Left renal cortex interstitium (tissue), 4 donors: Measurements from ENCODE around the gene RTN1. TPM values are rescaled to one million over a fixed set of nuclear protein-coding genes. Genes with fewer than 3 reads are reported as not detected.
"Not testable (repeated sequence)": the region's sequence is repeated elsewhere in the genome, so short reads cannot be mapped to it uniquely, and the experiment has no call there.

Source experiments
- DNase-seq, 4 donors: peaks; one replicate each; pipeline ENCODE4 v3.0.0-alpha.2; 2013; ENCODE audit warnings: low read depth in 4 of 4, low spot score in 2 of 4, missing footprints in 1 of 4
- polyA plus RNA-seq, 4 donors: library from polyadenylated mRNA; unstranded; fragments of 120-200 nt; gene quantifications; one replicate each; pipeline ENCODE4 v1.2.1, GENCODE V29; 2013; ENCODE audit not compliant: insufficient read length in 4 of 4

The RTN1 gene
- polyA plus RNA-seq, 4 donors, result 3.3 to 5.3 (median 3.9) TPM

DNA sequence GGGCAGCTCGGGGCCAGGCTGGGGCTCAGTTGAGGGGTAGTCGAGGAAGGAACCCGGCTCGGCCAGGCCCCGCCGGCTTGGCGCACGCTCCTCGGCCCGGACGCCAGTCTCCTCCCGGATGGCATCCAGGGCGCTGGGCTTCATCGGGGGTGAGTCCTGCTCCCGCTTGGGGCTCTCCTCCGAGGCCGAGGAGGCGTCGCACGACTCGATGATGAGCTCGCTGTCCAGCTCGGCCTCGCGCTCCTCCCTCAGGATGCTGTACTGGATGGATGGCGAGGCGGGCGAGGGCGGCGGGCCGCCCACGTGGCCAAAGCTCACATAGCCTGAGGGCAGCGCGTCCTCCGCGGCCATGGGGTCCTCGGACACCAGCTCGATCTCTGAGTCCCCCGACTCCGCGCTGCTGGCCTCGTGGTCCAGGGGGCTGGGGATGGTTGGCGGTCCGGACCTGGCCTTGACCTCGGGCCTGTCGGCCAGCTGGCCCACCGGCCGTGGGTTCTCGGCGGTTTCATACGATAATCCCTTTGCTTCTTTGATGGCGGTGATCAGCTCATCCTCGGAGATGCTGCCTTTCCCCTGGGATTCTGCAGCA is 143.4 kb downstream of the RTN1 start:
- no peak for DNase-seq

DNA sequence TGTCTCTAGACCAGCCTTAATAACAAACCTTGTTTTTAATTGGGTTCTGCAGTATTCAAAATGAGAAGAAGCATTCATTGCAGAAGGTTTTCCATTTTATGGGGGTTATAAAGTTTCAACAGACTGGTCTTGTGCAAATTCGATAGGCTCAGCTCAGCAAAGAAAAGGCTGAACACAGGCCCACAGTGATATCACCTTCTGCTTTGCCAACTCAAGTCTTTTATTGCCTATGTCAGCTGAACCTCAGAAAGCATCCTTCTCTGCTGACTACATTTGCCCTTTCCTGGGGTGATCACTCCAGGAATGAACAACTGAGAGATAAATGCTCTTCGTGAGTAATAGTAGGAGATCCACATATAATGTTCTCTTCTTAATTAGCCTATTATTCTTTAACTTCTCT is 159.5 kb downstream of the RTN1 start:
- DNase-seq, result no peak

DNA sequence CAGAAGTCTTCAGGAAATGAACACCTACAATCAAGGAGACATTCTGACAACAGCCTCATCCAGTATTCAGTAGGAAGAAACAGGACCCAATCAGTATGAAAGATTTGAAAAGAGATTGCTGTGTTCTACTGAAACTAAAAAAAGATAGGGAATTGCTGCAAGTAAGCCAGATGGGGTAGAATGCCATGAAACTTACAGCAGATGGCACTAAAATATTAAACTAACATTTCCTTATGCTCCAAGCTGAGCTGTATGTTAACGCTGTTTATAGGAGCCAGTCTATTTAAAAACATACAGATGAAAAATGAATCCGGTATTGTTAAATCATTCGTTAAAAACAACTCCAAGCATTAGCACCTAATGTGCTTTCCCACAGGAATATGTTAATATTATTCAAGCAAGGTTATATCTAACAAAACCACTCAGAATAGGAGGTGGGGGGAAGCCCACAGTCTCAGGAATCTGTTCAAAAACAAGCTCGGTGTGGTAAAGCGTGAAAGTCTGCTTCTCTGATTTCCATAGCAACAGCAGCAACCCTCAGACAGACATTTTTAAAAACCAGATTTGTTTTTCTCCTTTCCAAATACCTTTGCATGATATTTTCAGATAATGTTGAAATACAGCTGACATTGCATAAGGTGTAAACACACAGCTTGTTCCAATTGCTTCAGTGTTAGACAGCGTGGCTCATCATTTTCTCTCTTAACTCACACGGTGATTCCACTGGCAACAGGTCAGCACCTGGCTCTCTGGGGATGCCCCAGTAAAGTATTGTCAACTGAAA is 162.6 kb downstream of the RTN1 start:
- peak in 1 of 4 donors; percentile 10 for DNase-seq

DNA sequence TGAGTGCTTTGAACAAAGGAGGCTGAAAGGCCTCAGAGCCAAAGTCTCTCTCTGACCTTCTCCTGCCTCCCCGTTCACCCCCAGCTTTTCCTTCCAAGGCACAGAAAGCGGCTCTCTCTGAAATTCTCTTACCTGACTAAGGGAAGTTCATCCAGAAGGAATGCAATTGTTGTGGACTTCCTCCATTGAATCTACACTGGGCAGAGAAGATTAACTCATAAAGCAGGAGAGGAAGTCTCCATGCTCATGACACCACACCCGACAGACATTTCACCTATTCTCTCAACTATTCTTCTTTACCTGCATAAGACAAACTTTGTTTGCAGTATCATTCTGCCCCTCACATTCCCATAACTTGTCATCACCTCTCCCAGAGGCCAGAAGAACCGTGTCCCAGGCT is 164.7 kb downstream of the RTN1 start:
- no peak for DNase-seq

DNA sequence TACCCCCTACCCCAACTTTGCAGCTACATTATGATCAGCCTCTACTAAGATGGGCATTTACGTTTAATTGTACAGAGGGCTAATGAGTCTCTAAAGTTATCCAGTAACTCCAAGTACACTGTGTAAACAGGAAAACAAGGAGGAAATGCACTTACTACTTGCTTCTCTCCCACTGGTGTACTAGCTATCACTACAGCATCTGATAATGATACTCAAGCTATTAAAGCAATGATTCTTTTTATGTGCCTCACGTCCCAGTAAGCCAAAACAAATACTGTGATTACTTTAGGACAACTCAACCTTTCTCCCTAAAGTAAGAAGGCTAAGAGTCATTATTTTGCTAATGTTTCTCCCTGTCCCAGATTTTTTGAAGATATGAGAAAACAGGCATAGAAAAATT is 165.3 kb downstream of the RTN1 start:
- DNase-seq, result no peak

DNA sequence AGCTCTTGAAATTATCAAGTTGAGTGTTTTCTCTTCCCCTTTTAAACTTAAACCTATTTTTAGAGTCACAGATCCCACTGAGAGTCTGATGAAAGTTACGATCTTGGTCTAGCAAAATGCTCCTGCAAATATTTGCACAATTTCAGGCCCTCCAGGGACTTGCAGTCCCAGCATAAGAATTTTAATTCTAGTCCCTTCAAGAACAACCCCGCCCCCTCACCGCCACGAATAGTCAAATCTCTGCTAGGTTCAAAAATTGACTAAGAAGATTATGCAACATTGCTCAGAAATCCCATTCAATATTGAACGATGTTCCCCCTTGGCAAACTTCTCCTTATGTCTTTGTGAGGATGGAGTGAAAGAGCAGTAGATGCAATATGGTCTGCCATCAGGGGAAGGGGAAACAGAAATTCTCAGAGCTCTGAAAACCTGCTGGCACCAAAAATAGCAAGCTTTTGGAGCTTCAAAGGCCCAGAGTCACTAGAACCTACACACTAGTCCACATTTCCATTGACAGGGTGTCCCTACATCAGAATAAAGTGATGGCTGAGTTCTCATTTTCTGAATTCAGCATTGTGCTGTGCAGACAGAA is 166.4 kb downstream of the RTN1 start:
- no peak for DNase-seq

DNA sequence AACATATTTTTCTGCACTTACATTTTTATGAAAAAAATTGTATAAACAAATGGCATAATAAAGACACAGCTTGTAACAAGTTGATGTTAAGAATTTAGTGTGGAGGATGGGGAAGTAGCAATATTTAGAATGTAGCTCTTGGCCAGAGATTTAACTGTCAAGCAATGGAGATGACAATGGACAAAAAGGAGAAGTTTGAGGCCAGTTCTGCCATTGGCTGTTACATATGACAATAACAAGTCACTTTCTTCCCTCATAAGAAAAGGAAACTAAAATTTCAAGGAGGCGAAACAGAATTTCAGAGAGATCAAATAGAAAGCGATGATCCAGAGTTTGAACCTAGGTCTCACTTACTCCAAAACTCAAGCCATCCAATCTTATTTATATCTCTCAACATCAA is 171.1 kb downstream of the RTN1 start:
- DNase-seq, result no peak

DNA sequence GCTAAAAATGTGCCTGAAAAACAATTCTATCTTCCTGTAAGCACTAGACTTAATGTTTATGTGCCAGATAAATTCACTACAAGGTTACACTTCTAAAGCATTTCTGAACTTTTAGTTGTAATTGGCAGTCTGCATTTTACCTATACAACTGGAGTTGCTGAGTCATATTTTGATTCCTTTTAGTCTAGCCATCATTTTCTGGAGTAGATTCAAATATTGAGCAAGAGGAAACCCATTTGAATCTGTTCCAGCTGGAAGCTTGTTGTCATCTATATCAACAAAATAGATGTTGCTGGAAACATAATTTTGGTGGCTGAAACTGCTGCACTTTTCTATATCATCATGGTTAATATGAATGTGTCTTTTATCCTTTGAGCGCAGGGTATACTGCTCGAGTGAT is 171.8 kb downstream of the RTN1 start:
- no peak for DNase-seq

DNA sequence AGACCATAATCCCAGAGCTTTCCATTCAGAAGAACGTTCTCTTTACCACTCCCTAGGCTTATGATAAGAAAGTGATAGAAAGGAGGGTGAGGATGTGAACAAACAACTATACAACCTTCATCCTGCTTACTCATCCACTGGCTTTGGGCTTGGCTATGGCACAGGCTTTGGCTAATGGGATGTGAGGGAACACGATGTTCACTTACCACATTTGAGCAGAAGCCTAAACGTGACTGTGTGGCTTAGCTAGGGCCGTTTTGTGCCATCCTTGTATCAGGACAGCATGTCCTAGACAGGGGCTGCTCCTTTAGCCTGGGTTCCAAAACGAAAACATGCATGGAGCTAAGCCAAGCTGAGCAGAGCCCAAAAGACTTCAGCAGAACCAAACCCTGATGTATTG is 175.4 kb downstream of the RTN1 start:
- no peak for DNase-seq

DNA sequence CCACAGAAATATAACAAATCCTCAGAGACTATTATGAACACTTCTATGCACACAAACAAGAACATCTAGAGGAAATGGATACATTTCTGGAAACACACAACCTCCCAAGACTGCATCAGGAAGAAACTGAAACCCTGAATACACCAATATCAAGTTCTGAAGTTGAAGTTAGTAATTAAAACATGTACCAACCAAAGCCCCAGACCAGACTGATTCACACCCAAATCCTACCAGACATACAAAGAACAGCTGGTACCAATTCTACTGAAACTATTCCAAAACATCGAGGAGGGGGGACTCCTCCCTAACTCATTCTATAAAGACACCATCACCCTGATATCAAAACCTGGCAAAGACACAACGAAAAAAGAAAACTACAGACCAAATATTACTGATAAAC is 179.3 kb downstream of the RTN1 start:
- DNase-seq, result no peak

DNA sequence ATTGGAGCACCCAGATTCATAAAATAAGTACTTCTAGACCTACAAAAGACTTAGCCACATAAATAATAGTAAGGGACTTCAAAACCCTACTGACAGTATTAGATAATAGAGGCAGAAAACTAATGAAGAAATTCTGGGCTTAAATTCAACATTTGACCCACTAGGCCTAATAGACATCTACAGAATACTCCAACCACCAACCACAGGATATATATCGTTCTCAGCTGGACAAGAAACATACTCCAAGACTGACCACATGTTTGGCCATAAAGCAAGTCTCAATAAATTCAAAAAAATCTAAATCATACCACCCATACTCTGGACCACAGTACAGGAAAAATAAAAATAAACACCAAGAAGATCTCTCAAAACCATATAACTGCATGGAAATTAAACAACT is 180.2 kb downstream of the RTN1 start:
- no peak for DNase-seq

DNA sequence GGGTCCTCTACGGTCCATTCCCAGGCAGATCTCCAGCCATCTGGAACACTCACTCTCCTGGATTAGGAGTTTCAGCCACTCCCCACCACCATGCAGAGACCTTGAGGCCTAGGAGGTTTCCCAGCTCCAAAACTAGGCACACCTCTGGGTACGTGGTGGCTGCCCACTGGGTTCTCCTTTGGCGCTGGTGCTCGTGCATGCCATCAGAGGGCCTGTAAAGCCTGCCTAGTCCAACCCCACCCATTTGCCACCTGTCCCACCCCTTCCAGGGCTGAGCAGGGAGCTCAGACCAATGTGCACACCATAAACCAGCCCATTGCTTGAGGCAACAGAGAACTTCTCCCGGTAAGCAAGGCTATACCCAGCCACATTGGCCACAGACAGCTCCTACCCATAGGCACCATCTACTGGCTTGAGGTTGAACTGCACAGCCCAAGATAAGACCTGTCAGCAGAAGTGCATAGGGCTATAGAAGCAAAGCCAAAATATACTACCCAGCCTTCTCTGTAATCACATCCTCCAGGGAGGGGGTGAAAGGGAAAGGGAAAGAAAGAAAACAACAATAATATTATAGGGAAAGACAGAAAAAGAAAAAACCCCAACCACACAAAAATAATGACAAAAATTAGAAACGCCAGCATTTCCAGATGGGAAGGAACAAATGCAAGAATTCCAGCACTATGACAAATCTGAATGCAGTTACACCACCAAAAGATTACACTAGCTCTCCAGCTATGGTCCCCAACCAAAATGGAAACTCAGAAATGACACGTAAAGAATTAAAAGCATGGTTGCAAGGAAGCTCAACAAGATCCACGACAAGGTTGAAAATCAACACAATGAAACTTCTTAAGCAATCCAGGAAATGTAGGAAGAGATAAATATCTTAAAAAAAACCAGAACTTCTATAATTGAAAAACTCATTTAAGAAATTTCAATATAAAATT is 182.1 kb downstream of the RTN1 start:
- DNase-seq, result peak in 1 of 4 donors; percentile 36

DNA sequence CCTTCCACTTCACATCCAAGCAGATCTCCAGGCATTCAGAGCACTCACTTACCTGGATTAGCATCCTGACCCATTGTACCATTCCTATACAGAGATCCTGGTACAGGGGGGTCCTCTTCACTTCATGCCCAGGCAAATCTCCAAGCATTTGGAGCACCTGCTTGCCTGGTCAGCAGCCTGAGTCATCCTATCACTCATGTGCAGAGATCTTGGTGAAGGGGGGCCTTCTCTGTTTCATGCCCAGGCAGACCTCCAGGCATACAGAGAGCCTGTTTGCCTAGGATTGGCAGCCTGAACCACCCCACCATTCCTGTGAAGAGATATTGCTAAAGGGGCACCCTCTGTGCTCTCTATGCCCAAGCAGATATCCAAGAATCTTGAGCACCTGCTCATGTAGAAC is 182.9 kb downstream of the RTN1 start:
- no peak for DNase-seq

DNA sequence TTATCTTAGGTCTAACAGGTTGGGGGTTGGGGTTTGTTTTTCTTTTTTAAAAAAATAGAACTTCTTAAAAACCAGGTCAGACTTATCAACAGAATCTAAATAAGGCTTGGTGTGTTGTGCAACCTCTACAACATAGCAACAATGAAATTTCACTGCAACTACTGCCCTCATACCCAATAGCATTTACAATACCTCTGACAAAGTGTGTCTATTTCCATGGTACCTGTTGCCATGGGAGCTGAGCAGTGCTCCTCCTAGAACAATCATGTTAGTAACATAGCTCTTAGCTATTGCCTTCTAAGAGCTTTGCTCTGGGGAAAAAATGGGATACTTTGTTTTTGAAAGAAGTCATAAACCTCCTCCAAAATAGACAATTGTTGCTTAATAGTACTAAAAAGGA is 190.7 kb downstream of the RTN1 start:
- peak in 1 of 4 donors; percentile 2 for DNase-seq

DNA sequence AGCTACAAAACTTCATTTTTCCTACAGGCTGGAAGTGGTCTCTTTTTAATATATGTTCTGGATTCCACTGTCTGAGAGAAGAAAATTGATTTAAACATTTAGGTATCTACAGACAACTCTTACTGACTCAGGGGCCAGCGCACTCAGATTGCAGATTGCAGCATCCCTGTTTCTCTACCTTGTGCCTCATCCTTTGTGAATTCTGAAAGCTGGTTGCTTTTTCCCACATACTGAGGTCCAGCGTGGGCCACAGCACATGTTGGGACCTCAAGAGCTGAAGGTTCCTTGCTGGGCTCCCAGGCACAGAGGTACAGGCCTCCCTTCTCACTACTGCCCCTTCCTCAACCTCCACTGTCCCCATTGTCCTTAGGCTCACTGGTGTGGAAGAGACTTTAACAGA is 192.2 kb downstream of the RTN1 start:
- DNase-seq, result no peak

DNA sequence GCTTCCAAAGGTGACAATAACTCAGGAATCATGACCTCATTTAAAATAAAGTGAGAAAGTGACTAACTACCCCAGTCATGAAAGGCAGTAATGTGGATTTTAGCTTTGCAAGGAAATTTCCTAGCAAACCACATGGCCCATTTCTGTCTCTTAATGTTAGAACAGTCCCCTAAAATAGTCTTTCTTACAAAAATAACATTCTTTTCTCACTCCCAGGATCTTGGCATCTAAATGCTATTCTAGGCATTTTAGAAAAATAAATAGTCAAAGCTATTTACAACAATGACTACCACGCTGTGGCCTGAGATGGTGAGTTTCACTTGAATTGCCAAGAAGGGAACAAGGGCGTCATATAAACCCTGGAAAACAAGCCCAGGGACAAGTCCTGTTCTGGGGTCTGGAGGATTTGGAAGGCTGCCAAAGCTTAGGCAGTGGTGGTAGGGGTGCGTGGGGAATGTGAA is 192.8 kb downstream of the RTN1 start:
- peak in 1 of 4 donors; percentile 3 for DNase-seq

DNA sequence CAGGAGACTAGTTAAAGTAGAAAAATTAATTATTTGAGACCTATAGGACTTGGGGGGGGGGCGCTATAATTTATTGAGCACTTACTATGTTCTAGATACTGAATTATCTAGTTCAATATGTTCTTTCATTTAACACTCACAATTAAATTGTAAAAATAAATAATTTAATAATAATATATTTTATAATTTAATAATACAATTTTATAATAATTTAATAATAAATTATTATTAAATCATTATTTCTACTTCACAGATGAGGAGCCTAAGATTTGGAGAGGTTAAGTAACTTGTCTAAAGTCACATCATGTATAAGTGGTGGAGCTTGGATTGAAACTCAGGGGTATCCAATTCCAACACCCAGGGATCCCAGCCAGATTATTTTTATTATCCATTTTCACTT is 195.2 kb downstream of the RTN1 start:
- DNase-seq, result no peak

DNA sequence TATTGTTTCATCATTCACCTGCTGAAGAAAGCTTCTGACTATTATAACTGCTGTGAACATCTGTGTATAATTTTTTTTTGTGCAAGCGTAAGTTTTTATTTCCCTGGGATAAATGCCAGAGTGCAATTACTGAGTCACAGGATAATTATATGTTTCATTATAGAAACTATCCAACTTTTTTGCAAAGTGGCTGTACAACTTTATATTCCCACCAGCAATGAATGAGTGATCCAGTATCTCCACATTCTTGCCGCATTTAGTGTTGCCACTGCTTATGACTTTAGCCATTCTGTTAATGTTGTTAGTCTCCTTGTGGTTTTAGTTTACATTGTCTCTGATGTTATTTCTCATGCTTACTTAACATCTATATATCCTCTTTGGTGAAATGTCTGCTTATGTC is 205.8 kb downstream of the RTN1 start:
- DNase-seq, result no peak

DNA sequence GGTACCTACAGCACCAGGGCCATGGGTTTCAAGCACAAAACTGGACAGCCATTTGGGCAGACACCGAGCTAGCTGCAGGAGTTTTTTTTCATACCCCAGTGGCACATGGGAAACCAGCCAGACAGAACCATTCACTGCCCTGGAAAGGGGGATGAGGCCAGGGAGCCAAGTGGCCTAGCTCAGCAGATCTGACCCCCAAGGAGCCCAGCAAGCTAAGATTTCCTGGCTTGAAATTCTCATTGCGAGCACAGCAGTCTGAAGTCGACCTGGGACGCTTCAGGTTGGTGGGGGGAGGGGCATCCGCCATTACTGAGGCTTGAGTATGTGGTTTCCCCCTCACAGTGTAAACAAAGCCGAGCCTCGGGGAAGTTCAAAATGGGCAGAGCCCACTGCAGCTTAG is 212.8 kb downstream of the RTN1 start:
- no peak for DNase-seq

DNA sequence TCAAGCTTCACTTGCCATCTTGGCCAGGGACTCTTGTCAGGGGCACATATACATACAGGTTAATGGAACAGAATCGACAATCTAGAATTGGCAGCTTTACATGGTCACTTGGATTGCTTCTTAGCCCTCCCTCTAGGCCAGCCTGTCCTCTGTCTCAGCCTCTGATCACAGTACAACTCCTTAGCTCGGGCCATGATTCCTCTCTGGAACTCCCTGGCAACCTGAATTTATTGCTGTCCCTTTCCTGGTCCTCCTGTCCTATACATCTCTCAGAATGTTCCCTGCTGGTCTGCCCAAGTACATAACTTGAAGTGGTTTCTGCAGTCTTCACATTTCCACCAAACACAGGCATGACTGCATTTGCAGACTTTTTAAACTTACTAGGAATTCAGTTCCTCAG is 214.1 kb downstream of the RTN1 start:
- DNase-seq, result no peak

DNA sequence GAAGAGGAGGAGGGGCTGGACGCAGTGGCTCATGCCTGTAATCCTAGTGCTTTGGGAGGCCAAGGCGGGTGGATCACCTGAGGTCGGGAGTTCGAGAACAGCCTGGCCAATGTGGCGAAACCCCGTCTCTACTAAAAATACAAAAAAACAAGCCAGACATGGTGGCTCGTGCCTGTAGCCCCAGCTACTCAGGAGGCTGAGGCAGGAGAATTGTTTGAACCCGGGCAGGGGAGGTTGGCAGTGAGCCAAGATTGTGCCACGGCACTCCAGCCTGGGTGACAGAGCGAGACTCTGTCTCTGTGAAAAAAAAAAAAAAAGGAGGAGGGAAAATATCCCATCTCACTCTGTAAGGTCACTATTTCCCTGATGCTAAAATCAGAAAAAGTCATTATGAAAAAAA is 216.4 kb downstream of the RTN1 start:
- not testable (repeated sequence) for DNase-seq
